GM19395 (cell line): Measurements from ENCODE around the gene CEP350.

Experiments
- ATAC-seq: cut with Tn5 transposase; IDR thresholded peaks from one replicate; pipeline ENCODE4 v1.9.1; 2021; ENCODE audit warnings: mild to moderate bottlenecking, moderate library complexity; ENCODE audit not compliant: unreplicated experiment

Gene CEP350

GRCh38 chr1:180046674-180047073 lies 92.1 kb downstream of the CEP350 start:
- ATAC-seq: no peak

GRCh38 chr1:180053594-180054567 lies 99.3 kb downstream of the CEP350 start:
- no peak for ATAC-seq

GRCh38 chr1:180057883-180058396 lies 103.3 kb downstream of the CEP350 start:
- peak; percentile 53 for ATAC-seq

GRCh38 chr1:180061019-180061418 lies 106.4 kb downstream of the CEP350 start:
- no peak for ATAC-seq

GRCh38 chr1:180062452-180062971 lies 107.9 kb downstream of the CEP350 start:
- ATAC-seq: no peak

GRCh38 chr1:180065408-180065807 lies 110.8 kb downstream of the CEP350 start:
- ATAC-seq: no peak

- no peak for ATAC-seq
These were observed 111.5 kb downstream of the CEP350 start for GRCh38 chr1:180066150-180066549.

GRCh38 chr1:180070286-180070685 lies 115.7 kb downstream of the CEP350 start:
- ATAC-seq: no peak

GRCh38 chr1:180071759-180072158 lies 117.1 kb downstream of the CEP350 start:
- ATAC-seq: no peak

- ATAC-seq: no peak
These were observed 125.8 kb downstream of the CEP350 start for GRCh38 chr1:180080439-180080838.

- ATAC-seq: no peak
These were observed 126.9 kb downstream of the CEP350 start for GRCh38 chr1:180081474-180081873.

- no peak for ATAC-seq
These were observed 128.6 kb downstream of the CEP350 start for GRCh38 chr1:180083164-180083563.

- no peak for ATAC-seq
These were observed 130.3 kb downstream of the CEP350 start for GRCh38 chr1:180084867-180085266.

GRCh38 chr1:180085331-180085730 lies 130.7 kb downstream of the CEP350 start:
- ATAC-seq: no peak

GRCh38 chr1:180092931-180093650 lies 138.5 kb downstream of the CEP350 start:
- ATAC-seq: no peak

- ATAC-seq: no peak
These were observed 140.2 kb downstream of the CEP350 start for GRCh38 chr1:180094705-180095295.

- no peak for ATAC-seq
These were observed 142.1 kb downstream of the CEP350 start for GRCh38 chr1:180096584-180097325.

GRCh38 chr1:180097326-180097605 lies 142.7 kb downstream of the CEP350 start:
- no peak for ATAC-seq

- ATAC-seq: no peak
These were observed 146.8 kb downstream of the CEP350 start for GRCh38 chr1:180101411-180101810.

GRCh38 chr1:180103819-180104218 lies 149.2 kb downstream of the CEP350 start:
- ATAC-seq: no peak

- no peak for ATAC-seq
These were observed 157.5 kb downstream of the CEP350 start for GRCh38 chr1:180112091-180112490.
